ENCODE measurements around the gene EME1. TPM values are rescaled to one million over a fixed set of nuclear protein-coding genes. Genes with fewer than 3 reads are reported as not detected.
A peak's percentile ranks its signal among the peaks of the same experiment; 100 is the strongest.

Gene EME1
- total and polyA plus RNA-seq, 2 of the 13 experiments (the other 11 are each of a cell fraction or from before 2014, with no cell fraction given): 20.7 to 24.6 TPM

DNA sequence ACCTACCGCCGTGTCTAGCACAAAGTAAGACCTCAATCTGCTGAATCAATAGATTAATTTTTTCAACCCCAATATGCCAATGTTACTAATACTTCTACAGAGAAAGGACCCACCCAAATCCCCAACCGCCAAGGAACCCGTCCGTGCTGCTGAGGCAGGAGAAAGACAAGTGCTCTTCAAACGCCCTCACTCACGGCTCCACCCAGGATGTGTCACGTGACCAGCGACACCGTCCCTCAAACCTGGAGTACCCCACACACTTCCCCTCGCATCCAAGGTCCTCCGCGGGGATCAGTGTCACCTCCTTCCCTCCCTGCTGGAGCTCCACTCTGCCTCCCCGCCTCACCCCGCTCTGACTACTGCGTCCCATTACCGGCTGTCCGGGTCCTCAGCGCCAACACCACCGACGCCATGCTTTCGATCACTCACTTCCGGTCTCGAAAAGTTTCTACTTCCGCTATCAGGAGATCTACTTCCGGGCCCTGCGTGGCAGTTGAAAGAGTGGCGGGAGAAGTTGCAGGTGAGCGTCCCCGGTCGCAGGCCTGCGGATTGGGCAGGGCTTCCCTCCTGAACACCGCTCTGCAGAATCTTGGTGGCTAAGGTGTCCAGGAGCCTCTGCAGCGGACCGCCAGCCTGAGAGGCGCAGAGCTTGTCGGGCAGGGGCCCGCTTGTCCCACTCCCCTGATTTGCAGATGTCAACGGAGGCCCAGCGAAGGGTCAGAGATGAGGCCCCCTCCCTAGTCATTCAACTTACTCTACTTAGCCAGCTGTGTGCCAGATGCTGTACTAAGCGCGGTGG lies at the start of gene EME1, which contains the start of gene MRPL27 (continued):
- TF ChIP-seq, protein P1, sequence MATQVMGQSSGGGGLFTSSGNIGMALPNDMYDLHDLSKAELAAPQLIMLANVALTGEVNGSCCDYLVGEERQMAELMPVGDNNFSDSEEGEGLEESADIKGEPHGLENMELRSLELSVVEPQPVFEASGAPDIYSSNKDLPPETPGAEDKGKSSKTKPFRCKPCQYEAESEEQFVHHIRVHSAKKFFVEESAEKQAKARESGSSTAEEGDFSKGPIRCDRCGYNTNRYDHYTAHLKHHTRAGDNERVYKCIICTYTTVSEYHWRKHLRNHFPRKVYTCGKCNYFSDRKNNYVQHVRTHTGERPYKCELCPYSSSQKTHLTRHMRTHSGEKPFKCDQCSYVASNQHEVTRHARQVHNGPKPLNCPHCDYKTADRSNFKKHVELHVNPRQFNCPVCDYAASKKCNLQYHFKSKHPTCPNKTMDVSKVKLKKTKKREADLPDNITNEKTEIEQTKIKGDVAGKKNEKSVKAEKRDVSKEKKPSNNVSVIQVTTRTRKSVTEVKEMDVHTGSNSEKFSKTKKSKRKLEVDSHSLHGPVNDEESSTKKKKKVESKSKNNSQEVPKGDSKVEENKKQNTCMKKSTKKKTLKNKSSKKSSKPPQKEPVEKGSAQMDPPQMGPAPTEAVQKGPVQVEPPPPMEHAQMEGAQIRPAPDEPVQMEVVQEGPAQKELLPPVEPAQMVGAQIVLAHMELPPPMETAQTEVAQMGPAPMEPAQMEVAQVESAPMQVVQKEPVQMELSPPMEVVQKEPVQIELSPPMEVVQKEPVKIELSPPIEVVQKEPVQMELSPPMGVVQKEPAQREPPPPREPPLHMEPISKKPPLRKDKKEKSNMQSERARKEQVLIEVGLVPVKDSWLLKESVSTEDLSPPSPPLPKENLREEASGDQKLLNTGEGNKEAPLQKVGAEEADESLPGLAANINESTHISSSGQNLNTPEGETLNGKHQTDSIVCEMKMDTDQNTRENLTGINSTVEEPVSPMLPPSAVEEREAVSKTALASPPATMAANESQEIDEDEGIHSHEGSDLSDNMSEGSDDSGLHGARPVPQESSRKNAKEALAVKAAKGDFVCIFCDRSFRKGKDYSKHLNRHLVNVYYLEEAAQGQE (IDR thresholded peaks at IDR 0.05; ENCODE audit: borderline replicate concordance in 1 of 2, low read depth in 1 of 2, low read length in 2 of 2): peak in 1 of 2 experiments; percentile 74; a peak in 1 of 4 replicates
- peak; percentile 65; the same call in 1 of the 2 replicates for TF ChIP-seq NFIC (IDR thresholded peaks at IDR 0.05; ENCODE audit: low read length)
- peak; percentile 85; the same call in 1 of the 2 replicates for TF ChIP-seq NKX3-1 (CRISPR knock-in tag; IDR thresholded peaks at IDR 0.05)
- no peak for TF ChIP-seq ZFP36L2 (CRISPR knock-in tag; IDR thresholded peaks at IDR 0.05)
- peak; percentile 94 for TF ChIP-seq SALL2 (CRISPR knock-in tag; IDR thresholded peaks at IDR 0.05)
- TF ChIP-seq ZNF737 (CRISPR knock-in tag; IDR thresholded peaks at IDR 0.05; ENCODE audit: borderline replicate concordance): peak; percentile 72; the same call in 1 of the 2 replicates
- TF ChIP-seq, protein P2, sequence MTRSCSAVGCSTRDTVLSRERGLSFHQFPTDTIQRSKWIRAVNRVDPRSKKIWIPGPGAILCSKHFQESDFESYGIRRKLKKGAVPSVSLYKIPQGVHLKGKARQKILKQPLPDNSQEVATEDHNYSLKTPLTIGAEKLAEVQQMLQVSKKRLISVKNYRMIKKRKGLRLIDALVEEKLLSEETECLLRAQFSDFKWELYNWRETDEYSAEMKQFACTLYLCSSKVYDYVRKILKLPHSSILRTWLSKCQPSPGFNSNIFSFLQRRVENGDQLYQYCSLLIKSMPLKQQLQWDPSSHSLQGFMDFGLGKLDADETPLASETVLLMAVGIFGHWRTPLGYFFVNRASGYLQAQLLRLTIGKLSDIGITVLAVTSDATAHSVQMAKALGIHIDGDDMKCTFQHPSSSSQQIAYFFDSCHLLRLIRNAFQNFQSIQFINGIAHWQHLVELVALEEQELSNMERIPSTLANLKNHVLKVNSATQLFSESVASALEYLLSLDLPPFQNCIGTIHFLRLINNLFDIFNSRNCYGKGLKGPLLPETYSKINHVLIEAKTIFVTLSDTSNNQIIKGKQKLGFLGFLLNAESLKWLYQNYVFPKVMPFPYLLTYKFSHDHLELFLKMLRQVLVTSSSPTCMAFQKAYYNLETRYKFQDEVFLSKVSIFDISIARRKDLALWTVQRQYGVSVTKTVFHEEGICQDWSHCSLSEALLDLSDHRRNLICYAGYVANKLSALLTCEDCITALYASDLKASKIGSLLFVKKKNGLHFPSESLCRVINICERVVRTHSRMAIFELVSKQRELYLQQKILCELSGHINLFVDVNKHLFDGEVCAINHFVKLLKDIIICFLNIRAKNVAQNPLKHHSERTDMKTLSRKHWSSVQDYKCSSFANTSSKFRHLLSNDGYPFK (CRISPR knock-in tag; IDR thresholded peaks at IDR 0.05; ENCODE audit: borderline replicate concordance): peak; percentile 96
- TF ChIP-seq, protein P3, sequence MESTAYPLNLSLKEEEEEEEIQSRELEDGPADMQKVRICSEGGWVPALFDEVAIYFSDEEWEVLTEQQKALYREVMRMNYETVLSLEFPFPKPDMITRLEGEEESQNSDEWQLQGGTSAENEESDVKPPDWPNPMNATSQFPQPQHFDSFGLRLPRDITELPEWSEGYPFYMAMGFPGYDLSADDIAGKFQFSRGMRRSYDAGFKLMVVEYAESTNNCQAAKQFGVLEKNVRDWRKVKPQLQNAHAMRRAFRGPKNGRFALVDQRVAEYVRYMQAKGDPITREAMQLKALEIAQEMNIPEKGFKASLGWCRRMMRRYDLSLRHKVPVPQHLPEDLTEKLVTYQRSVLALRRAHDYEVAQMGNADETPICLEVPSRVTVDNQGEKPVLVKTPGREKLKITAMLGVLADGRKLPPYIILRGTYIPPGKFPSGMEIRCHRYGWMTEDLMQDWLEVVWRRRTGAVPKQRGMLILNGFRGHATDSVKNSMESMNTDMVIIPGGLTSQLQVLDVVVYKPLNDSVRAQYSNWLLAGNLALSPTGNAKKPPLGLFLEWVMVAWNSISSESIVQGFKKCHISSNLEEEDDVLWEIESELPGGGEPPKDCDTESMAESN (CRISPR knock-in tag; conservative IDR thresholded peaks at IDR 0.05): peak; percentile 97
- no peak for TF ChIP-seq TCF7 (IDR thresholded peaks at IDR 0.05; ENCODE audit: low read depth)
